Measurements from ENCODE around the gene CCDC83.

CCDC83 gene

GRCh38 chr11:85875505-85875904 lies 20.3 kb downstream of the CCDC83 start:
- Histone ChIP-seq H3K27ac (no peak overlapping the region), H3K4me3 (no peak overlapping the region)
- TF ChIP-seq CTCF (IDR thresholded peaks at IDR 0.05): no peak
- DNase-seq (ENCODE audit: low spot score): no peak

GRCh38 chr11:85884581-85885021 lies 29.4 kb downstream of the CCDC83 start:
- DNase-seq (ENCODE audit: low spot score): no peak
- no peak for TF ChIP-seq CTCF (IDR thresholded peaks at IDR 0.05)
- no peak overlapping the region for H3K27ac ChIP-seq
- no peak overlapping the region for H3K4me3 ChIP-seq

GRCh38 chr11:85886089-85887056 lies 31.2 kb downstream of the CCDC83 start:
- H3K27ac ChIP-seq: no peak overlapping the region
- H3K4me3 ChIP-seq: no peak overlapping the region
- DNase-seq (ENCODE audit: low spot score): no peak
- TF ChIP-seq CTCF (IDR thresholded peaks at IDR 0.05): no peak

GRCh38 chr11:85889108-85889507 lies 33.9 kb downstream of the CCDC83 start:
- TF ChIP-seq CTCF (IDR thresholded peaks at IDR 0.05): no peak
- Histone ChIP-seq H3K27ac (no peak overlapping the region), H3K4me3 (no peak overlapping the region)
- no peak for DNase-seq (ENCODE audit: low spot score)

- no peak for TF ChIP-seq CTCF (IDR thresholded peaks at IDR 0.05)
- Histone ChIP-seq H3K4me3 (no peak overlapping the region), H3K27ac (no peak overlapping the region)
- DNase-seq (ENCODE audit: low spot score): no peak
These were observed 34.7 kb downstream of the CCDC83 start for GRCh38 chr11:85889676-85890579.

- no peak for DNase-seq (ENCODE audit: low spot score)
- Histone ChIP-seq H3K27ac (no peak overlapping the region), H3K4me3 (no peak overlapping the region)
- TF ChIP-seq CTCF (IDR thresholded peaks at IDR 0.05): no peak
These were observed 38.2 kb downstream of the CCDC83 start for GRCh38 chr11:85893395-85893794.

Data from coronary artery (tissue), 2 donors.